Type B pancreatic cell (in vitro differentiated cells): ENCODE results near the gene ARL10. TPM values are rescaled to one million over a fixed set of nuclear protein-coding genes. Genes with fewer than 3 reads are reported as not detected.

Experiments used
- DNase-seq: peaks from one replicate; pipeline ENCODE4 v3.0.0; 2021; ENCODE audit warnings: mixed read lengths; ENCODE audit not compliant: unreplicated experiment; ENCODE audit errors: extremely low spot score
- H3K27ac Mint-ChIP-seq: 2 replicates; pipeline ENCODE4 v1.8.0; 2021; ENCODE audit warnings: mild to moderate bottlenecking, mixed read lengths
- H3K27me3 Mint-ChIP-seq: 2 replicates; pipeline ENCODE4 v1.8.0; 2021; ENCODE audit warnings: mixed read lengths
- H3K36me3 Mint-ChIP-seq: 2 replicates; pipeline ENCODE4 v1.8.0; 2021; ENCODE audit warnings: mixed read lengths
- H3K4me1 Mint-ChIP-seq: one replicate; pipeline ENCODE4 v1.8.0; 2021; ENCODE audit warnings: mixed read lengths; ENCODE audit not compliant: unreplicated experiment
- H3K4me3 Mint-ChIP-seq: 2 replicates; pipeline ENCODE4 v1.8.0; 2021; ENCODE audit warnings: mild to moderate bottlenecking, mixed read lengths
- H3K9me3 Mint-ChIP-seq: 2 replicates; pipeline ENCODE4 v1.8.0; 2021; ENCODE audit warnings: mixed read lengths
- CTCF ChIP-seq: fragments of 200-600 bp; sonication (generic); conservative IDR thresholded peaks from 2 replicates; pipeline ENCODE4 v1.5.0; 2021; ENCODE audit warnings: antibody characterized with exemption, mild to moderate bottlenecking
- total RNA-seq: library from RNA; stranded (reverse); gene quantifications from 2 replicates; pipeline ENCODE4 v1.2.1, GENCODE V29; 2021; ENCODE audit warnings: low replicate concordance

The ARL10 gene
- total RNA-seq, 1 donor from 2014 or later: 23.4 TPM

GRCh38 chr5:176383248-176383905 is 18.1 kb downstream of the ARL10 start:
- H3K27ac Mint-ChIP-seq: no peak overlapping the region
- H3K36me3 Mint-ChIP-seq: peaks cover 13% of the 10 kb centered on the region
- H3K27me3 Mint-ChIP-seq: no peaks in the 10 kb centered on the region
- H3K4me1 Mint-ChIP-seq: peaks cover 11% of the 10 kb centered on the region
- no peak for DNase-seq
- no peak for TF ChIP-seq CTCF
- H3K9me3 Mint-ChIP-seq: no peaks in the 10 kb centered on the region
- H3K4me3 Mint-ChIP-seq: no peak overlapping the region

GRCh38 chr5:176383961-176384360 is 18.7 kb downstream of the ARL10 start:
- DNase-seq: no peak
- Mint-ChIP-seq H3K9me3 (no peaks in the 10 kb centered on the region), H3K4me1 (peaks cover 11% of the 10 kb centered on the region), H3K27ac (no peak overlapping the region), H3K27me3 (no peaks in the 10 kb centered on the region), H3K4me3 (no peak overlapping the region), H3K36me3 (peaks cover 13% of the 10 kb centered on the region)
- TF ChIP-seq CTCF: no peak

GRCh38 chr5:176384366-176384930 is 19.2 kb downstream of the ARL10 start:
- no peak for TF ChIP-seq CTCF
- peaks cover 11% of the 10 kb centered on the region for H3K4me1 Mint-ChIP-seq
- no peak overlapping the region for H3K27ac Mint-ChIP-seq
- H3K9me3 Mint-ChIP-seq: no peaks in the 10 kb centered on the region
- H3K27me3 Mint-ChIP-seq: no peaks in the 10 kb centered on the region
- H3K4me3 Mint-ChIP-seq: no peak overlapping the region
- H3K36me3 Mint-ChIP-seq: peaks cover 13% of the 10 kb centered on the region
- no peak for DNase-seq

GRCh38 chr5:176384991-176385390 is 19.7 kb downstream of the ARL10 start:
- no peak overlapping the region for H3K4me3 Mint-ChIP-seq
- no peak overlapping the region for H3K27ac Mint-ChIP-seq
- H3K9me3 Mint-ChIP-seq: no peaks in the 10 kb centered on the region
- no peak for TF ChIP-seq CTCF
- H3K4me1 Mint-ChIP-seq: peaks cover 11% of the 10 kb centered on the region
- no peaks in the 10 kb centered on the region for H3K27me3 Mint-ChIP-seq
- DNase-seq: no peak
- H3K36me3 Mint-ChIP-seq: peaks cover 11% of the 10 kb centered on the region

GRCh38 chr5:176386491-176386890 is 21.2 kb downstream of the ARL10 start:
- peaks cover 11% of the 10 kb centered on the region for H3K36me3 Mint-ChIP-seq

More at GRCh38 chr5:176386491-176386890, 21.2 kb downstream of the ARL10 start:
- H3K4me1 Mint-ChIP-seq: peaks cover 11% of the 10 kb centered on the region
- H3K4me3 Mint-ChIP-seq: peak overlapping the region; percentile 66
- no peak for TF ChIP-seq CTCF
- DNase-seq: no peak
- peak overlapping the region; percentile 2 for H3K27ac Mint-ChIP-seq
- H3K9me3 Mint-ChIP-seq: no peaks in the 10 kb centered on the region
- no peaks in the 10 kb centered on the region for H3K27me3 Mint-ChIP-seq
